ENCODE measurements around the gene MT1A. TPM values are rescaled to one million over a fixed set of nuclear protein-coding genes. Genes with fewer than 3 reads are reported as not detected.

Gene MT1A
- total RNA-seq, 1 experiment from 2014 or later: 2.4 TPM

GRCh38 chr16:56630134-56630533 lies 8.3 kb upstream of the MT1A start:
- no peak for DNase-seq (ENCODE audit: low read depth)

- no peak for DNase-seq (ENCODE audit: low read depth)
Observed at GRCh38 chr16:56631197-56631596, 7.3 kb upstream of the MT1A start.

GRCh38 chr16:56631832-56632155 lies 6.7 kb upstream of the MT1A start:
- no peak for DNase-seq (ENCODE audit: low read depth)

DNA sequence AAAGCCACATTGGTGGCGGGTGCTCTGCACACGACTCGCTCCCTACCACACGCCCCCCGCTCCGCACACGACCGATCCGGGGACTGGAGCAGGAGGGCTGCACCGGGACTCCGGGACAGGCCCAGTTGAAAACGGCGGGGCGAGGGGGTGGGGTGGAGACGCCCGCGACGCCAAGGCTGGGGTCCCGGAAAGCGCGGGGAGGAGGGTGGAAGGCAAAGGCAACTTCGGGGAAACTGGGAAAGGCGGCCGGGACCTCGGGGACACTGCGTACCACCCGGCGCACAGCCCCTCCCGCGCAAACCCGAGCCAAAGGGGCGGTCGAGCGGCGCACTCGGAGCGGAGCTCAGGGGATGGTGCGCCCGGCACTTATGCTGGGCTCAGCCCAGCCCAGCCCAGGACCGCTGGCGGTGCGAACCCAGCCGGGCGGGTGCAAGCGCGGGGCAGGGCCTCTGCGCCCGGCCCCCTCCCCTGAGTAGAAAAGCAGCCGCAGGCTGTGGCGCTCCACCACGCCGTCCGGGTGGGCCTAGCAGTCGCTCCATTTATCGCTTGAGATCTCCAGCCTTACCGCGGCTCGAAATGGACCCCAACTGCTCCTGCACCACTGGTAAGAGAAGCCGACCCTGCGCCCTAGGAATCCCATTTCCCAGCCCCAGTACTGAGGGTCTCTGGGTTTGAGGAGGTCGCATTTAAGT lies 6.2 kb upstream of the MT1A start, which contains the start of gene MT1M:
Gene MT1M (plus strand): TSS at position 504 of the 692 bp plus-strand sequence. CDS start 73 bp downstream, at position 577.
- peak; percentile 27 for DNase-seq (ENCODE audit: low read depth)

- DNase-seq (ENCODE audit: low read depth): no peak
Observed at GRCh38 chr16:56632848-56633365, 5.6 kb upstream of the MT1A start.

DNA sequence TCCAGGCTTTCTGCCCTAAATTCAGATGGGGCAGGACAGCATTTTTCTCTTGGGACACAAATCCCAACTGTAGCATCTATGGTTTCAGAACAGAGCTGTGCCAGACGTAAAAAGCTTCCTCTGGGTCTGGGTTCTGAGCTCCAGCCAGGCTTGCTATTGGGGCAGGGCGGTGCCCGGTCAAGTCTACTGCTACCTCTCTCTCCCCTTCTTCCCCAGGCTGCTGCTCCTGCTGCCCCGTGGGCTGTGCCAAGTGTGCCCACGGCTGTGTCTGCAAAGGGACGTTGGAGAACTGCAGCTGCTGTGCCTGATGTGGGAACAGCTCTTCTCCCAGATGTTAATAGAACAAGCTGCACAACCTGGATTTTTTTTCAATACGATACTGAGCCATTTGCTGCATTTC lies 4.9 kb upstream of the MT1A start:
- DNase-seq (ENCODE audit: low read depth): no peak

- DNase-seq (ENCODE audit: low read depth): no peak
Observed at GRCh38 chr16:56634715-56635440, 3.6 kb upstream of the MT1A start.

GRCh38 chr16:56635441-56635967 lies 3.0 kb upstream of the MT1A start:
- no peak for DNase-seq (ENCODE audit: low read depth)

- DNase-seq (ENCODE audit: low read depth): no peak
Observed at GRCh38 chr16:56636616-56637413, 1.7 kb upstream of the MT1A start.

DNA sequence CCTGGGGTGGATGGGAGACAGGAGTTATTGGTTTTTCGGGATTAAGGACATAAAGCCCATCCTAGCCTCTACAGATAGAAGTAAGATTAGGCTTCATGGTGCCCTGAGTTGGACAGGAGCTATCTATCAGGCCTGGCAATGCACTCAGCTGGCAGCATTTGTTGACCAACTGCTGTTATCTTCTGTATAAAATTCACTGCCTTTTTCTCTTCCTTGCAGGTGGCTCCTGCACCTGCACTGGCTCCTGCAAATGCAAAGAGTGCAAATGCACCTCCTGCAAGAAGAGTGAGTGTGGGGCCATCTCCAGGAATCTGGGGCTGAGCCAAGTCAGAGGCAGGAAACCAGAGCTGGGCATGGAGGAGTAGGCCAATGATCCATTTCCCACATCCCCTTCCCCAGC lies 579 bp downstream of the MT1A start:
- DNase-seq (ENCODE audit: low read depth): no peak

GRCh38 chr16:56640076-56640475 lies 1.6 kb downstream of the MT1A start:
- DNase-seq (ENCODE audit: low read depth): no peak

DNA sequence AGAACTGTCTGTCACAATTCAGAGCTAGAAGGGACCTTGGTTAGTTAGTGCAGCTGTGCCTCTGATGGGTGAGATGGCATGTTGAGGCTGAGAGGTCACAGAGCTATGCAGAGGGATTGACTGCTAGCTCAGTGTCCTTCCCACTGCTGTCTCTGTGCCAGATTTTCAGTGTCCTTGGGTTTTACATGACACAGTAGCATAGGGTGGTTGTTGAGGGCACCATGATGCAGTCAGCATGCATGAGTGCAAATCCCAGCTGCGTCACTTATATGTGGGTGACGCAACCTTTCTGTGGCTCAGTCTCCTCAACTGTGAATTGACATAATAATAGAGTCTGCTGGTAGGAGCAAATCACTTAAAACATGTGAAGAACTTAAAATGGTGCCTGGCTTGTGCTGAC lies 2.7 kb downstream of the MT1A start:
- no peak for DNase-seq (ENCODE audit: low read depth)

GRCh38 chr16:56643080-56643778 lies 4.8 kb downstream of the MT1A start:
- peak; percentile 36 for DNase-seq (ENCODE audit: low read depth)

GRCh38 chr16:56643833-56644232 lies 5.4 kb downstream of the MT1A start:
- no peak for DNase-seq (ENCODE audit: low read depth)

DNA sequence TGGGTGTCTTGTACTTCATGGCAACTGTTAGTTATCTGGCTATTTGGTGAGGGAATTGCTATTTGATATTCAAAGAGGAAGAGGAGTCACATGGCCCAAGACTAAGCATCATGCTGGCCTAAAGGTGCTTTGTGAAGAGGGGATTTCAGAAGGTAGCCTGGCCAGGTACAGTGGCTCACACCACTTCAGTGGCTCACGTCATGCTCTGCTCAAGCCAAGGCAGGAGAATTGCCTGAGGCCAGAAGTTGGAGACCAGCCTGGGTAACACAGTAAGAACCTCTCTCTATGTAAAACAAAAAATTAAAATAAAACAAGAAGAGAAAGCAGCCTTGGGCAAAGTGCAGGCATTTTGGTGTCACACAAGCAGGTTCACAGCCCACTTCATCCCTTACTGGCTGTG lies 6.8 kb downstream of the MT1A start:
- no peak for DNase-seq (ENCODE audit: low read depth)

DNA sequence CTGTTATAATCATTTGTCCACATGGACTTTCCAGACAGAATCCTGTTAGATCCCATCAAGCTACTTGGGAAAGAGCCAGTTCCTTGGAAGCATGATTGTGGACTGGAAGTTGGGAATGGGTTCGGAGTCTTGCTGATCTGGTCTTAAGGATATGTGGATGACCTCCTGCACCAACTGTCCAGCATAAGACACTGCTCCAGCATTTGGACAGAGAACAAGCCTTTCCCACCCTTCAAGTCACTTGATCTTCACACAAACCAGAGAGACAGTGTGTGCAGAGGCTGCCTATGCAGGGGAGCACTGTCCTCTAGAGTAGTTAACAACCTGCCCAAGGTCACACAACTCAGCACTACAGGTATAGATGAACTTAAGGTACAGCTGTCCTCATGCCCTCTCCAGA lies 7.4 kb downstream of the MT1A start:
- DNase-seq (ENCODE audit: low read depth): no peak

DNA sequence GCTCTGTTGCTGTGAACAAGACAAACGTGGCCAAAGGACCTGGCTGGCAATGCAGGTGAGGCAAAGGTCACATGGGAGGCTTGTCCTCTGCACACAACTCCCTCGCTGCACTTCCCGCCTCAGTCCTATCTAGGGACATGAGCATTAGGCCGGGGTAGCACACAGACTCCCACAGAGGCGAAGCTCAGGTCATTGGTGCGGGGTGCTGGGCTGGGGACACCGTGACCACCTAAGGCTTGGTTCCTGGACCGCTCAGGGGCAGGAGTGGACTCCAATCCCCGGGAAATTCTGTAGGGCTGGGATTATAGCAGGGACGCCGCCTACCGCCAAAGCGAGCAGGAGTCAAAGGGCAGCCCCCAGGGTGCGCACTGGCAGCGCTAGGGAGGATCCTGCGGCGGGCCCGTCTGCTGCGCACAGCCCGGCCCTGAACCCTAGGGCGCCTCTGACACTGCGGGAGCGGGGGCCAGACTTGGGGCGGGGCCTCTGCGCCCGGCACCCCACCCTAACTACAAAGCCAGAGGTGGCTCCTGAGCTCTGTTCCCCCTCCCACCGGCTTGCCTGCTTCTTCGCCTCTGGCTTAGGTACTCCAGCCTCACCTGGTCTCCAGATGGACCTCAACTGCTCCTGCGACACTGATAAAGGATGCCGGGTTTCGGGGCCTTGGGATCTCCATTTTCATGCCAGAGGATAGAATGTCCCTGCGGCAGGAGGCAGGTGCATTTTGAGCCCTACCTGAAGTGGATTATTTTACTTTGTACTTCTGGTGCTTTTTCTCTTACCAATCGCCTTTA lies 9.4 kb downstream of the MT1A start:
- DNase-seq (ENCODE audit: low read depth): no peak

DNA sequence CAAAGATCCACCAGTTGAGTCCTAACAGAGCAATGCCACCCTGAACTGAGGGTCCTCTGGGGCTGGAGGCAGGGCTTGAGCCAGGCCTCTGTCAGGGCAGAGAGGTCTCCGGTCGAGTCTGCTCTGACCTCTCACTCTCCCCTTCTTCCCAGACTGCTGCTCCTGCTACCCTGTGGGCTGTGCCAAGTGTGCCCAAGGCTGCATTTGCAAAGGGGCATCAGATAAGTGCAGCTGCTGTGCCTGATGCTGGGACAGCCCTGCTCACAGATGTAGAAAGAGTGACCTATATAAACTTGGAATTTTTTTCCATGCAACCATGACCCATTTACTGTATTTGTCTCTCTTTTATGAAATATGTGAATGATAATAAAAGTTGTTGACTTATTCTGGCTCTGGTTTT lies 10.8 kb downstream of the MT1A start:
- DNase-seq (ENCODE audit: low read depth): no peak

GRCh38 chr16:56649820-56650219 lies 11.4 kb downstream of the MT1A start:
- no peak for DNase-seq (ENCODE audit: low read depth)

DNA sequence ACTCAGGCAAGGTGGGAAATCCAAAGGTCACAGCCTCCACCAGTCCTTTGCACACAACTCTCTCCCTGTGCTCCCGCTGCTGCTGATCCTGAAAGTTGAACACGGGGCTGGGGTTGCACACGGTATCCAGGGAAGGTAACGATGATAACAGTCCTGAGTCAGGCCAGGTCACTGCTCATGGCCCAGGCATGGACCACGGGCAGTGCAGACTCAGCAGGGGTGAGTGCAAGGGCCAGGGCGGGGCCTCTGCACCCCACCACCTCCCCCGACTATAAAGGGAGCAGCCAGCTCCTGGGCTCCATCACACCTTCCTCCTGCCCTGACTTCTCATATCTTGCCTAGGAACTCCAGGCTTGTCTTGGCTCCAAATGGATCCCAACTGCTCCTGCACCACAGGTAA lies 13.1 kb downstream of the MT1A start, which contains the start of gene MT1B:
Gene MT1B (plus strand): TSS at position 301 of the 400 bp plus-strand sequence. CDS start 68 bp downstream, at position 369.
- no peak for DNase-seq (ENCODE audit: low read depth)
